ENCODE results near the gene DHCR24.
A peak's percentile ranks its signal among the peaks of the same experiment; 100 is the strongest.

The DHCR24 gene

DNA sequence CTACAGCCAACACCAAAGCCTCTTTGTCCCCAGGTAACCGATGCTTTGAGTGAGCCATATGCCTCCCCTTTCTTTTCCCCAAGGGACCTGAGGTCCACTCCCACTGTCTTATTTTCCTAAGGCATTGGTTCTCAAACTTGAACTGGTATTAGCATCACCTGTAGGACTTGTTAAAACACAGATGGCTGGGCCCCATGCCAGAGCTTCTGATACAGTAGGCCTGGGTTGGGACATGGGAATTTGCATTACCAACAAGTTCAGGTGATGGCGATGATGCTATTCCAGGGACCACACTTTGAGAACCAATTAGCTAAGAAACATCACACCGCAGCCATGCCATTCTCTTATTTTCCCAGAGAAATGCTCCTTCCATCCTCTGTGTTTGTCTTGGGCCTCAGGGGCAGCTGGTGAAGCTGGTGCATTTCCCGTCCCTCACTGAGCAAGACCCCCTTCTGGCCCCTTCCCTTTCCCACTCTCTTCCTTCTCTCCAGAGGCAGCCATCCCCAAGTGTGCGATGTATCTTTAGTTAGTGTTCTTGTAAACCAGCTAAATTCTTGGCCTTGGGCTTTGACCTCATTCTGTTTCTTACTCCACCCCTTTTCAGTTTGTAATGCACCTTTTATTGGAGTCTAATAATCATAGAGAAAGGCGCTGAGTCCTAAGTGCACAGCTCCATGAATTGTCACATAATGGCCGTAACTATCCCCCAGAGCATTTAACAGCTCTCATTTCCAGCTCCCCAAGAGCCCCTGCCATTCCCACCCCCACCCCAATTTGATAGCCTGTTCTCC lies 71.7 kb downstream of the DHCR24 start:
- DNase-seq (ENCODE audit: low read depth), result no peak

- DNase-seq (ENCODE audit: low read depth), result no peak
Observed at GRCh38 chr1:54814571-54814970, 72.4 kb downstream of the DHCR24 start.

- DNase-seq (ENCODE audit: low read depth), result no peak
Observed at GRCh38 chr1:54814126-54814498, 72.9 kb downstream of the DHCR24 start.

GRCh38 chr1:54813485-54814125 lies 73.4 kb downstream of the DHCR24 start:
- DNase-seq (ENCODE audit: low read depth), result no peak

DNA sequence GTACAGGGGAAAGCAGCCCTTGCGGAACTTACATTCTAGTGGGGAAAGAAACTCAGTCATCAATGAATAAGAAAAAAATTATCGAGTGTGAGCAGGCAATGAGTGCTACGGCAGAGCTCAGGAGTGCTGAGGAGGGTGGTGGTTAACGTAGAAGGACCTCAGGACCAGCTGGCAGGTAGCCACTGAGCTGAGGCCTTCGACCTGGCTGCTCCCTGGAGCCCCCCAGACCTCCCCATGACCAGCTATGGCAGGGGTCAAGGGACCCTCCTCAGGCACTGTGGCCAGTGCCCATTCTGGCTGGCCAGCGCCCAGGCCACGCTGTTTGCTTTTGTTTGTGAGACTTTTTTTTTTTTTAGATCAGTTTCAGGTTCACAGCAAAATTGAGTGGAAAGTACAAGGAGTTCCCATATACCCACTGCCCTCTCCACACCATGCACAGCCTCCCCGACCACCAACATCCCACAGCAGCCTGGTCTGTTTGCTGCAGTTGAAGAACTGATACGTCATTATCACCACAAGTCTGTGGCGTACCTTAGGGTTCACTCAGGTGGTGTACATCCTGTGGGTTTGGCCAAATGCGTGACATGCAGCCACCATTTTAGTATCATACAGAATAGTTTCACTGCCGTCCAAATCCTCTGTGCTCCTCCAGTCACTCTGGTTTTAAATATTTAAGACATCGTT lies 74.1 kb downstream of the DHCR24 start:
- no peak for DNase-seq (ENCODE audit: low read depth)

DNA sequence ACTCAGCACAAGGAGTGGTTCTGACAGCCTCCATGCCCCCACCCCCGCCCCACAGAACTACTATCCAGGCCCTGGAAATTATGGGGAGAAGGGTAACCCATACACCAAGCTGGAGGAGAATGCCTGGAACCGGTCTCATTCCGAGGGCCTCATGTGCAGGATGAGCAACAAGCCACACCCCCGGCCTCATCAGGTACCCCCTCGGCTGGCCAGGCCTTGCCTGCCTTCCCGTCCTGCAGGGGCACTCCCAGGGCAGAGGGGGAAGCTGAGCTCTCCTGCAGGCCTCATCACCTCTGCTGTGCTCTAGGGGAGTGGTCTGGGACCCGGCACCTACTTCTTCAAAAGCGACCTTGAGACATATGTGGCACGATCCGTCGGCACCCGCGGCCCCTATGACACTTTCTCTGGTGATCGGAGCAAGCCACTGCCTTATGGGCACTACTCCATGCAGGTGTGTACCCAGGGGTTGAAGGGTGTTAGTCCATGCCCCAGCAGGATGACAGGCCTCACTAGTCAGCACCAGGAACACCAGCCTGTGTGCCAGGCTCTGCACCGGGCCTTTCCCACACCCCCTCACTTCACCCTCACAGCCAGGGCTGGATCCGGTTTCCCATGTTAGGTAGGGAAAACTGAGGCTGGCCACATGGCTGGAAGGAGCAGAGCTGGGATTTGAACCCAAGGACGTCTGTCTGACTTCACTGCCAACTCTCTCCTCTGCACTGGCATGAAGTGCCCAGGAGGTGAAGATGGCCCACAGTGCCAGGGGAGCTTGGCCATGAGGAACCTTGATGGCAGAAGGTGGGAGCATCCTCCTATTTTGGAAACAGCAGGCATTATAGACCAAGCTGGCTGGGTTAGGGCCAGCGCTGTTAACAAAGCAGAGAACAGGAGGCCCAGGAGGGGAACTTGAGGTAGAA lies 75.0 kb downstream of the DHCR24 start:
- no peak for DNase-seq (ENCODE audit: low read depth)

DNA sequence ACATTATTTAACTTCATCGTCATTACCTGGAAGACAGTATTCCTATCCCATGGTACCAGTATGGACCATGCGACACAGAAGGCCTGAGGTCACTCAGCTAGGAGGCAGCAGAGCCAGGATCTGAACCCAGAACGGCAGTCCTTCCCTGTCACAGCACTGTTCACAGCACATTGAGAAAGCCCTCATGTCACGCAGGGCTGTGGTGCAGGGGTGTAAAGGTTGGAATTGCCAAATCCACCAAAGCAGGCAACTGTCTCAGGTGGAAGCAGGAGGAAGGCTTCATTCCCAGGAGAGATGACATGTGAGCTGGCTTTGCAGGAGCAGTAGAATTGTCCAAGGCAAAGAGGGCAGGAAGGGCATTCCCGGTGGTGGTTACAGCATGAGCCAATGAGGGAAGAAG lies 75.9 kb downstream of the DHCR24 start:
- no peak for DNase-seq (ENCODE audit: low read depth)

- DNase-seq (ENCODE audit: low read depth), result peak; percentile 25
Observed at GRCh38 chr1:54810153-54810942, 76.6 kb downstream of the DHCR24 start.

DNA sequence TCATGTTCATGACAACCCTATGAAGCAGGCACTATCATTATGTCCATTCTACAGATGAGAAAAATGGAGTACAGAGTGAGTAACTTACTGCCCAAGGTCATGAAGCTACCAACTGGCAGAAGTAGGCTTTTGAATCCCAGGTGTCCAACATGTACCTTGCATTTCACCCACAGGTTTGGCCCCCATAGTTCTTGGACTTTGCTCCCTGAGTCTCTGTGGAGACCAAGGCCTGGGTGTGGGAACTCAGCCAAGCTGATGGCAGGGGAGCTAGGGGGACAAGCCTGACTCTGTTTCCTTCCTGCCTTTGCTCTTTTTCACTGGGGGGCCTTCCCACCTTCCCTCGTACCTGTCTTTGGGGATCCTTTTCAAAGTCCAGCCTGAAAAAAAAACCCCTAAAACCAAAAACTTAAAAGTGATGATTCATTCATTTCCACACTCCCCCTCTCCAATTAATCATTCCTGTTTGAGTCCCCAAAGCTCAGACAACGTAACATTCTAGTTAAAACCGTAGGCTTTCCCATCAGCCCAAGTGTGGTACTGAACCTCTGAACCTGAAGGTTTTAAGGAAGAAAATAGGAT lies 77.4 kb downstream of the DHCR24 start:
- no peak for DNase-seq (ENCODE audit: low read depth)

GRCh38 chr1:54808443-54809207 lies 78.4 kb downstream of the DHCR24 start:
- no peak for DNase-seq (ENCODE audit: low read depth)

GRCh38 chr1:54807756-54808155 lies 79.2 kb downstream of the DHCR24 start:
- no peak for DNase-seq (ENCODE audit: low read depth)

- DNase-seq (ENCODE audit: low read depth), result peak; percentile 30
Observed at GRCh38 chr1:54806931-54807611, 79.9 kb downstream of the DHCR24 start.

- no peak for DNase-seq (ENCODE audit: low read depth)
Observed at GRCh38 chr1:54805981-54806381, 81.0 kb downstream of the DHCR24 start.

DNA sequence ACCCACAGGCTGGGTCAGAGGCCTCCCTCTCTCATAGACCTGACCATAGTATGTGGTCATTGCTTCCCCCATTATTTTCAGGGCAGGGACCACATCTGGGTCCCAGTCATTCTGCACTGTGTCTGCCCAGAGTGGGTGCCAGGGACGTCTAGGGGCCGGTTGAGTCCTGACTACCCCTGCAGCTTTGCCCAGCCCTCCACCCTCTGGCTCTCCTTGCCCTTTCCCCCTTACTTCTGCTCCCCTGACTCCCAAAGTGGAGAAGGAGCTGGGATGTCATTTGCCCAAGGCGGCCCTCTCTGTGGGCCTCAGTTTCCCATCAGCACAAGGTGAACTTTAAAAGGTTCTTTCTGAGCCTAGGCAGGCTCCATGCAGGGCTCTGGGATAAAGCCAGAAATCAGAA lies 81.5 kb downstream of the DHCR24 start:
- DNase-seq (ENCODE audit: low read depth), result no peak

DNA sequence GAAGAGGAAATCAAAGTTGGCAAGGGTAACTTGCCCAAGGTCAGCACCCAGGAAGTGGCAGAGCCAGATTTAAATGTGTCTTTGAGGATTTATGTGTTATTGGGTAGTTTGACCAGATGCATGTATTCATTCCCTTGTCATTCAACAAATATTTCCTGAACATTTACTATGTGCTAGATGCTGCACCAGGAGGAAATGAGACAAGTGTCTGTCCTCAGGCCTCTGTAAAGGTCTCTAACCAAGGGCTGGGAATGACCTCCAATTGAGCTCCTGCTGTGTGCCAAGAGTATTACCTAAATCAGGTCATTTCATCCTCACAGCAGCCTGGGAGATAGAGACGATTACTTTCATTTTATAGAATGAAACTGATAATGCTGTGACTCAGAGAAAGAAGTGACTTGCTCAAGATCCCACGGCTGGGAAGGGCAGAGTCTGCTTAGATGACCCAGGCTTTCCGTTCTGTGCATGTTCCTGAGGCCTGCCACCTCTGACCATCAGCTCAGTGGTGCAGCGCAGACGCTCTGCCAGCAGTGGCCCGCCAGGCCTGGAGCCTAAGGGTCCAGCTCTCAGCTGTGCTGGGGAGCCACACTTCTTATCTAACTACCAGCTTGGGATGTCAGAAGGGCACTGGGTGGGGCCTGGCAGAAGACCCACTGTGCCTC lies 82.4 kb downstream of the DHCR24 start:
- DNase-seq (ENCODE audit: low read depth), result no peak

DNA sequence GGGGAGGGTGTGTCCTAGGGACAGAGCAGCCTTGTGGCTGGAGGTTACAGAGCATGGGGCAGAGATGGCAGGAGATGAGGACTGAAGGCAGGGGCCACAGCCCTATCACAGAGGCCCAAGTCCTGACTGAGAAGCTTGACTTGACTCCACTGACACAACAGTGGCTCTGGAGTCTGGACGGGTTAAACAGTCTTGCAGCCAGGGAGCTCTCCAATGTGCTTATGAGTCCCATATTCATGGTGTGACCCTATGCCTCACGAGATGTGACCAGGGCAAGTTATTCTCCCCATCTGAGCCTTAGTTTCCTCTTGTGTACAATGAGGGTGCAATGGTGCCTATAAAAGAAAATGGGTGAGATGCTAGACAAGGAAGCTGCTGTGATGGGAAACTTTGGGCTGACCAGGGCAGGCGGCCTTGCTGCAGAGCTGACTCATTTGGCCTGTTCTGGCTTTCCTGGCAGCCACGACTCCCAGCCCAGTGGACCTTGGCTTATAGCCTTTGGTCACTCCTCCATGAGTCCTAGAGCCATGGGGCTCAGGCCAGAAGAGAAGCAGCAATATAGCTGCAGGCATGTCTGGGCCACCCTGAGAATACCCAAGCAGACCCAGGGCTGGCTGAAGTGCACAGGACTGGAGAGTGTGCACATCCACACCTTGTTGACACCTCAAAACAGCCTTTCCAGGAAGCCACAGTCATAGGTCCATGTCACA lies 83.1 kb downstream of the DHCR24 start:
- no peak for DNase-seq (ENCODE audit: low read depth)

GRCh38 chr1:54800899-54801759 lies 85.9 kb downstream of the DHCR24 start, which contains the start of gene TTC22:
Gene TTC22, minus strand, starts transcription at chr1:54801323. Its CDS starts 160 bp downstream, at chr1:54801163.
- DNase-seq (ENCODE audit: low read depth), result peak; percentile 42
